ENCODE measurements around the gene SLC5A5.

SLC5A5 gene

DNA sequence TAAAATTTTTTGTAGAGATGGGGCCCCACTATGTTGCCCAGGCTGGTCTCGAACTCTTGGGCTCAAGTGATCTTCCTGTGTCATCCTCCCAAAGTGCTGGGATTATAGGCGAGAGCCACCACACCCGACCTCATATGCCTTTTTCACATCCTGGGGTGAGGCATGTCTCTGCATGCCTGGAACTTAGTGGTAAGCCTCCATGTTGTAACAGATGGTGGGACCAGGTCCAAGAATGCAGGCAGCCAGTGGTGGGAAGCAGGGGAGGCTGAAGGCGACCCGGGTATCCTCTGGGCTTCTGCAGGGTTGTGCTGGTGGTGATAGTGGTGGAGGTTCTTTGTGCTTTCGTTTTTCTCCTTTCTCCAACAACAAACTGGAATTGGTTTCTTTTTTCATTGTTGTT lies 31.0 kb downstream of the SLC5A5 start:
- Histone ChIP-seq H2AFZ (ENCODE audit: low read length) (no peak overlapping the region), H3F3A (ENCODE audit: low read depth) (no peaks in the 10 kb centered on the region), H3K36me3 (ENCODE audit: insufficient read depth, low read length) (no peaks in the 10 kb centered on the region), H3K4me1 (ENCODE audit: insufficient read depth, low read length, poor library complexity, severe bottlenecking) (no peaks in the 10 kb centered on the region), H3K4me2 (ENCODE audit: low read depth, low read length, poor library complexity, severe bottlenecking) (no peak overlapping the region), H3K4me3 (ENCODE audit: low read length, poor library complexity, severe bottlenecking) (no peak overlapping the region), H3K9ac (ENCODE audit: low read depth, low read length, poor library complexity, severe bottlenecking) (no peak overlapping the region), H3K79me2 (ENCODE audit: insufficient read depth, low read length) (no peaks in the 10 kb centered on the region), H3K9me3 (ENCODE audit: insufficient read depth, low read depth, low read length) (no peaks in the 10 kb centered on the region), H3K27me3 (ENCODE audit: insufficient read depth, low read length, poor library complexity, severe bottlenecking) (no peaks in the 10 kb centered on the region), H4K20me1 (ENCODE audit: insufficient read depth, low read length, poor library complexity, severe bottlenecking) (no peaks in the 10 kb centered on the region), H3K9me2 (replicated peaks; ENCODE audit: low read depth, low read length) (no peaks in the 10 kb centered on the region)
- no peak for TF ChIP-seq EZH2phosphoT487 (IDR thresholded peaks at IDR 0.05; ENCODE audit: borderline replicate concordance)
- TF ChIP-seq CTCF (conservative IDR thresholded peaks at IDR 0.05; ENCODE audit: low read length): no peak

DNA sequence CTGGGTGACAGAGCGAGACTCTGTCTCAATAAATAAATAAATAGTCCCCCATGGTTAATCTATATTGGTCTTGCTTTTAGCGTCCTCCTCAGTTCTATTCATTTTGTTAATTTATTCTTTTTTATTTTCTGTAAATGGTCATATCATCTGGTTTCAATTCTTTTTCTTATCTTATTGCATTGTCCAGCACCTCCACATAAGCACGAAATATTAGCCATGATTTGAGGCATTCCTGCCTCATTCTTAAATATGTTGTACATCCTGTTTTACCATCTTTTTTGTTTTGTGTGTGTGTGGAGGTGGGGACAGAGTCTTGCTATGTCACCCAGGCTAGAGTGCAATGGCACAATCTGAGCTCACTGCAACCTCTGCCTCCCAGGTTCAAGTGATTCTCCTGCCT lies 36.5 kb downstream of the SLC5A5 start:
- Histone ChIP-seq H3K4me3 (ENCODE audit: low read length, poor library complexity, severe bottlenecking) (no peak overlapping the region), H3K79me2 (ENCODE audit: insufficient read depth, low read length) (no peaks in the 10 kb centered on the region), H3K4me1 (ENCODE audit: insufficient read depth, low read length, poor library complexity, severe bottlenecking) (no peaks in the 10 kb centered on the region), H3F3A (ENCODE audit: low read depth) (no peaks in the 10 kb centered on the region), H3K4me2 (ENCODE audit: low read depth, low read length, poor library complexity, severe bottlenecking) (no peak overlapping the region), H4K20me1 (ENCODE audit: insufficient read depth, low read length, poor library complexity, severe bottlenecking) (no peaks in the 10 kb centered on the region), H3K27me3 (ENCODE audit: insufficient read depth, low read length, poor library complexity, severe bottlenecking) (no peaks in the 10 kb centered on the region), H3K9me3 (ENCODE audit: insufficient read depth, low read depth, low read length) (peaks cover 6% of the 10 kb centered on the region; the same call in 1 of the 2 replicates), H2AFZ (ENCODE audit: low read length) (no peak overlapping the region), H3K9ac (ENCODE audit: low read depth, low read length, poor library complexity, severe bottlenecking) (no peak overlapping the region), H3K36me3 (ENCODE audit: insufficient read depth, low read length) (no peaks in the 10 kb centered on the region), H3K9me2 (replicated peaks; ENCODE audit: low read depth, low read length) (no peaks in the 10 kb centered on the region)
- TF ChIP-seq EZH2phosphoT487 (IDR thresholded peaks at IDR 0.05; ENCODE audit: borderline replicate concordance) (no peak), CTCF (conservative IDR thresholded peaks at IDR 0.05; ENCODE audit: low read length) (no peak)

DNA sequence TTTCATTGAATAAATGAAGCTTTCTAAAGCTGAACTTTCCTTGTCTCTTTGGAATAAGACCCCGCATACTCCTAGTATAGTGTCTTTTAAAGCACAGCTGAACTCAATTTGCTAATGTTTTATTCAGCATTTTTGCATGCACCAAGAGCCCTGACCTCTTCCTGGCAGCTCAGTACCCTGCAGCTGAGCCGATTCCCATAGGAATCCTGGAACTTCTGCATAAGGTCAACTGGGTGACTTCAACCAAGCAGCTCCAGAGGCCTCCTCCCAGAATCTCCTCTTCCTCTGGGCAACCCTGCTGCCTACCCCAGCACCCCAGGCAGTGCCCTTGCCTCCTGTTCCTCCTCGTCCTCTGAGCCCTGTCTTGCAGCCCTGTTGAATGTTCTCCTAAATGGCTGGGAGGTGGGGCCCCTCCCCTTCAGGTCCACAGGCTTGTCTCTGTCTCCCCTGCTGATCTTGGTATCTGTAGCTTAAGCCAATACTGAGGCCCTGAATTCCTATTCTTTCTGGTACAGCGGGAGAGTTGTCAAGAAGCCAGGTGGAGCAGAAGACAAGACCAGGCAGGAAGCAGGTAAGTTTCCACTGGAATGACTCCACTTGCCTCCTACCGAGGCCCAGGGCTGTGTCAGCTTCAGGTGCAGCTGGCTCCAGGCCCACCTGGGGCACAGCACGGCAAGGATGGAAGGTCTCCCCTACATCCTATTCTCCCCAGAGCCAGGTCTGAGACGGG lies 37.4 kb downstream of the SLC5A5 start:
- H3K4me1 ChIP-seq (ENCODE audit: insufficient read depth, low read length, poor library complexity, severe bottlenecking): no peaks in the 10 kb centered on the region
- no peaks in the 10 kb centered on the region for H3K36me3 ChIP-seq (ENCODE audit: insufficient read depth, low read length)
- no peaks in the 10 kb centered on the region for H3K9me2 ChIP-seq (replicated peaks; ENCODE audit: low read depth, low read length)
- peaks cover 9% of the 10 kb centered on the region; the same call in 1 of the 2 replicates for H3K9me3 ChIP-seq (ENCODE audit: insufficient read depth, low read depth, low read length)
- H3K79me2 ChIP-seq (ENCODE audit: insufficient read depth, low read length): no peaks in the 10 kb centered on the region
- no peak overlapping the region for H3K9ac ChIP-seq (ENCODE audit: low read depth, low read length, poor library complexity, severe bottlenecking)
- H4K20me1 ChIP-seq (ENCODE audit: insufficient read depth, low read length, poor library complexity, severe bottlenecking): no peaks in the 10 kb centered on the region
- TF ChIP-seq EZH2phosphoT487 (IDR thresholded peaks at IDR 0.05; ENCODE audit: borderline replicate concordance) (no peak), CTCF (conservative IDR thresholded peaks at IDR 0.05; ENCODE audit: low read length) (no peak)
- no peaks in the 10 kb centered on the region for H3F3A ChIP-seq (ENCODE audit: low read depth)
- no peak overlapping the region for H3K4me3 ChIP-seq (ENCODE audit: low read length, poor library complexity, severe bottlenecking)
- no peak overlapping the region for H3K4me2 ChIP-seq (ENCODE audit: low read depth, low read length, poor library complexity, severe bottlenecking)
- no peak overlapping the region for H2AFZ ChIP-seq (ENCODE audit: low read length)
- no peaks in the 10 kb centered on the region for H3K27me3 ChIP-seq (ENCODE audit: insufficient read depth, low read length, poor library complexity, severe bottlenecking)
